NOMO-1 treated with DMSO at 0.1 percent for 48 hours (cell line): ENCODE results near the gene DAZL.
A peak's percentile ranks its signal among the peaks of the same experiment; 100 is the strongest.

Source experiments
- DNase-seq: peaks from one replicate; lab custom pipeline; 2025; ENCODE audit not compliant: unreplicated experiment; lab: John Stamatoyannopoulos, UW

The DAZL gene, protein sequence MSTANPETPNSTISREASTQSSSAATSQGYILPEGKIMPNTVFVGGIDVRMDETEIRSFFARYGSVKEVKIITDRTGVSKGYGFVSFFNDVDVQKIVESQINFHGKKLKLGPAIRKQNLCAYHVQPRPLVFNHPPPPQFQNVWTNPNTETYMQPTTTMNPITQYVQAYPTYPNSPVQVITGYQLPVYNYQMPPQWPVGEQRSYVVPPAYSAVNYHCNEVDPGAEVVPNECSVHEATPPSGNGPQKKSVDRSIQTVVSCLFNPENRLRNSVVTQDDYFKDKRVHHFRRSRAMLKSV

DNA sequence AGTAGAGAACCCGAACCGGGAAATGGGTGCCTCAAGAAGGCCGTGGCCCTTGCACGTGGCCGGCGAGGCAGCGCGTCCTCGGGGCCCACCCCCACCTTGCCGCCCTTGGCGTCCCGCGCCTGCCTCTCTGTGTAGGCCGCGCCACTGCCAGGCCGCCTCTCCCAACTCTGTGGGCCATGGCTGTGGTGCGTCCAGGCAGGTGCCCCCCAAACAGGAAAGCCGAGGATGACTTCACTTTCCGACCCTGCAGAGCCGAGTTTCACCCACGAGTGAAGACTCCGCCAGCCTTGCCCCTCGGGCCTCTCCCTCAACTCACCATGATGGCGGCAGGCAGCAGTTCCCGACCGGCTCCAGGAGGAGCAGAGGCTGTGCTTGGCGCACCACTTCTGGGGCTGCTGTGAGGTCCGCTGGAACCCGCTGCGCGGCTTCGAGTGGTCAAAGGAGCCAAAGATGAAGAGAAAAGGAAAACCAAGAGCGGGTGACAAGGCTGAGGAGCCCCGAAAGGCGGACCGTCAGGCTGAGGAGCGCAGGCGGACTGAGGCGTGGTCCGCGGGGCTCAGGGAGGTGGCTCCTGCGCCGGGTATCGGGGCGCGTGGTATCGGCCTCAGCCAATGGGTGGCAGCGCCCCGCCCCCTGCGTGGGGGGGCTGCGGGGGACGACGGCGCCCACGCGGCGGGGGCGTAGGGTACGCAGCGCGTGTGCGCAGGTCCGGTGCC, at the start of gene DAZL:
Gene DAZL, minus strand, starts transcription at position 537 of the 716 bp plus-strand sequence. Its CDS starts 218 bp downstream, at position 319.
- DNase-seq, result no peak

DNA sequence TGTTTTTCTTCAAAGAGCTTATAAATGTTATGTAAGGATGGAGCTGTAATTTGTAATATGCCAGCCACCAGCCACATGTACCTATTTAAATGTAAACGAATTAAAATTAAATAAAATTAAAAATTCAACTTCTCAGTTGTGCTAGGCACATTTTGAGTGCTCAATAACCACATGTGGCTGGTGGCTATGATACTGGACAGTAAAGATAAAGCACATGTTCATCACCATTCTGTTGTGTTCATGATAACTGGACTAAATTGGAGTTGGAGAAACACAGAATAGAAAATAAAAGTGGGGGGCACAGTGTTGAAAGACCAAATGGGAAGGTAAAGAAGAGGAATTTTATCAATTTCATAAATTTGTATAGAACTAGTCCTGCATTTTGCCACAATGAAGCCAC, 49.8 kb upstream of the DAZL start:
- DNase-seq, result no peak

DNA sequence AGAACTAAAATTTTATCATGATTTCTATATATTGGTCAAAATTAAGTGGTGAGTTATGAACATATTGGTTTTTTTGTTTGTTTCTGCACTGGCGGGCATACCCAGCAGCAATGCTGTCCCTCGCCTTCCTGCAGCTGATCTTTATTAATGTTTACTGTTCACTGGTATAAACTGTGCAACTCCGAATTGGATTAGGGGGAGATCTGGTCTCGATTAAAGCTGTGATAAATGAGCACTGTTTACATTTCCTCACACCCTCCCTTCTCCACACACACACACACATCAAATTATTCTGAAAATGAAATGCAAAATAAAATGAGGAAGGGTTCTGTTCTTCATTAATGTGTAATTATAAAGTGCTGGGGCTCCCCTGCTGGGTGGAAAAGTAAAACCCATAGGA, 48.5 kb upstream of the DAZL start:
- DNase-seq, result no peak

DNA sequence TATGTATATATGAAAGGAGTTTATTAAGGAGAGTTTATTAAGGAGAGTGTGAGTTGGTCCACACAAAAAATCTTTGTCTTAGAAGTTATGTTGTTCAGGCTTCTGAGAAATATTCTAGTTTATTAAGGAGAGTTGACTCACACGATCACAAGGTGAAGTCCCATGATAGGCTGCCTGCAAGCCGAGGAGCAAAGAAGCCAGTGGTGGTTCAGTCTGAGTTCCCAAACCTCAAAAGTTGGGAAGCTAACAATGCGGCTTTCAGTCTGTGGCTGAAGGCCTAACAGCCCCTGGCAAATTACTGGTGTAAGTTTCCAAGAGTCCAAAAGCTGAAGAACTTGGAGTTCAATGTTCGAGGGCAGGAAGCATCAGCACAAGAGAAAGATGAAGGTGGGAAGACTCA, 42.4 kb upstream of the DAZL start:
- DNase-seq, result no peak

DNA sequence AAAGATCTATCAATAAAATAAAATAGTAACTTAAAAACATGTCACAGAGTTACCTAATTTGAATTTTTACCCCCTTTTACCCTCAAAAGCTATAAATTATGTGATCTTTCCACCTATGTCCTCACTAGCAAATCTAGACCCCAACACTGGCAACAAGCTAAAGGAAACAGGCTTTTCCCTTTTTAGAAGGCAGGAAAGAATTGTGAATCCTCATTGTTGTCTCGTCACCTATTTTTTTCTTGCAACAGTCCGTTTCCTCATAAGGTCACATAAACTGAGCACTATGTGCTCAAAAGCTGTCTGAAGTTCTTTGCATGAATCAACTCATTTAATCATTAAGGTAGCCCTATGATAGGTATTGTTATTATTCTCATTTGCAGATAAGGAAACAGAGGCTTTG, 34.6 kb upstream of the DAZL start:
- no peak for DNase-seq

DNA sequence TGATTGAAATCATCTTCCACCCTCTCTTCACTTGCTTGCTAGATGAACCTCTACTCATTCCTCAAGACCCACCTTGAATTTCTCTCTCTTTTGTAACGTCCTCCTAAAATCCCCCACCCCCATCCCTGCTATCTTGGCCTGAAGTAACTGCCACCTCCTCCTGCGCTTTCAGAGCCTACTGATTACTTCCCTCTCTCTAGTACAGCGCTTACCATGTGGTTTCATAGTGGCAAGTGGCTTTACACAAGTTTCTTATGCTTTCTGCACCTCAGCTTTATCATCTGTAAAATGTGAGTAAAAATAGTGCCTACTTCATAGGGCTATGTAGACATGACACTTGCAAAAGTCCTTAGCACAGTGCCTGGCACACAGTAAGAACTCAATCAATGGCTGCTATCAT, 28.7 kb upstream of the DAZL start:
- DNase-seq, result peak; percentile 29

DNA sequence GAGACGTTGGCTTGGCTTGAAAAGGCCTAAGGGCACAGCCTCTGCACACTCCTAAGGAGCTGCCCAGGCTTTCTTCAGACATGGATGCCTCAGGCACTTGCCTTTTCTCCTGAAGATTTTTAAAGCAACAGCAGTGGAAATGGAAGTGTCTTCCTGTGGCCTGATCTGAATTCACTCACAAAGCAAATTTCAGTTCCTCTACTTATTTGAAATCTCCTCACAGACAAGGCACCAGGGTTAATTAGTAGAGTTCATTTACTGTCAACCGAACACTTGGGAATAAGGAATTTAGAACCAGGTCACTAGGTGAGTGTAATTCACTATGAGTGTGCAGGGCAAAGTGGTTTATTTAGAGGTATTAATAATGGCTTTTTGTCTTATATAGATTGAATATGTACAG, 27.2 kb upstream of the DAZL start:
- no peak for DNase-seq

DNA sequence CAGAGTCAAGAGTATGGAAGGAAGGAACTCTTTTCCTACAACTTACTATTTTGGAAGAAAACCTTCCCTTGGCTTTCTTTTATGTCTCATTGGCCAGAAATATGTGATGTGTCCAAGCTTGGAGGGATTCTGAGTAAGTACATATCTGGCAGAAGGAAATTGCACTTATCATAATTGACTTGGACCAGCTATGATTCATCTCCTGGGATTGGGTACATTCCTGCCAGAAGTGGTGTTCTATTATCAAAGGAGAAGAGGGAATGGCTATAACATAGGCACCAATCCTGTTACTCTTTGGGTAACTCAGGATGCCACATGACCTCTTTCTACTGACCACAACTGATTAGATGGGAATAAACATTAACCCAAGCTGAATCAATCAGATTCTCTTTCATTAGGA, 13.5 kb upstream of the DAZL start:
- no peak for DNase-seq

DNA sequence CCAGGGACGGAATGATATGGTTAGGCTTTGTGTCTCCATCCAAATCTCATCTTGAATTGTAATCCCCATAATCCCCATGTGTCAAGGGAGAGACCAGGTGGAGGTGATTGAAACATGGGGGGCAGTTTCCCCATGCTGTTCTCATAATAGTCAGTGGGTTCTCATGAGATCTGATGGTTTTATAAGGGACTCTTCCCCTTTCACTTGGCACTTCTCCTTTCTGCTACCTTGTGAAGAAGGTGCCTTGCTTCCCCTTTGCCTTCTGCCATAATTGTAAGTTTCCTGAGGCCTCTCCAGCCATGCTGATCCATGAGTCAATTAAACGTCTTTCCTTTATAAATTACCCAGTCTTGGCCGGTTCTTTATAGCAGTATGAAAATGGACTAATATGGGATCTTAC, 11.9 kb upstream of the DAZL start:
- peak; percentile 71 for DNase-seq

DNA sequence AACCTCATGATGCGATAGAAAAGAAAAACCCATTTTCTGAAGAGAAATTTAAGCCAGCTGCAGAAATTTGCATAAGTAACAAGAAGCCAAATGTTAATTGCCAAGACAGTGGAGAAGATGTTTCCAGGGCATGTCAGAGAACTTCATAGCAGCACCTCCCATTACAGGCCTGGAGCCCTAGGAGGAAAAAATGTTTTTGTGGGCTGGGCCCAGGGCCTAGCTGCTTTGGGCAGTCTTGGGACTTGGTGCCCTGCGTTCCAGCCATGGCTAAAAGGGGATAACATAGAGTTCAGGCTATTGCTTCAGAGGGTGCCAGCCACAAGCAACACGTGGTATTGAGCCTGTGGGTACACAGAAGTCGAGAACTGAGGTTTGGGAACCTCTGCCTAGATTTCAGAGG, 10.9 kb upstream of the DAZL start:
- no peak for DNase-seq

DNA sequence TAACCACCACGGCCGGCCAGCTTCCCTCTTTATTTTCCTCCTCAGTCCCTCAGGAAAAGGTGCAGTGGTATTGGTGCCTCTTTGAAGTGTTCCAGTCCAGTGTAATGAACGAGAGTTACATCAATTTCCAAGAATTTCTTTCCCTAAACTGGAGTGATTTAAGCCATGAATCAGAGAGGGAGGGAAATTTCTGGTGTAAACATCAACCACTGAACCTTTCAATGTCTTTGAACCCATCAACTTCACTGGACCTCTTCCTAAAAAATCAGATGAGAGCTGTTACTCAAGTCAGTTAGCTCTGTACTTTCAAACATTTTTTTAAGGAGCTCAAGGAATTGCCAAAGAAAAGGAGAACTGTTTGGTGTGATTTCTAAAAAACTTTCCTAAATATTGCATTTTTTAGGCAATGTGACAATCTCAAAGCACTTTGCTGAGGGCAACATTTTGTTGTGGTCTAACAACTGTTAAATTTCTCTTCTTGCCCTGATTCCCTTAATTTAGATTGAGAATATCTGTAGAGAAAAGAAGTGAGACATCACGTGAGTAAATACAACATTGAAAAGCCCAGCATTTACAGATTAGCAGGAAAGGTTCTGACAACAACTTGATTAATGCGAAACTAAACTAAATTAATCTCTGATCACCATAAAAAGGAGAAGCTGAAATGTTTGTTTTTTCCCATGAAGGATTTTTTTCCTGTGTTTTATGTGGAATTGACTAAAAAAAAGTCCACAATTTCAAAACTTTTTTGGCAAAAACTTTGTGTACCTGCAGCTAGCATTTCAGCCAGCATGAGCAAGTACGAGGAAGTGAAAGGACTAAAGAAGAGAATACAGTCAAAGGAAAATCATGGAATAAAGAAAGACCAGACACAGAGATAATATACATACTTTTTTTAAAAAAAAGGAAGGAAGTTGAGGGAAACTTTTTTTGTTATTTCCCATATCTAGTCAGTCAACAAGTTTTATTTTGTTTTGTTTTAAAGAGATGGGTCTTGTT, 9.1 kb upstream of the DAZL start:
- DNase-seq, result no peak

DNA sequence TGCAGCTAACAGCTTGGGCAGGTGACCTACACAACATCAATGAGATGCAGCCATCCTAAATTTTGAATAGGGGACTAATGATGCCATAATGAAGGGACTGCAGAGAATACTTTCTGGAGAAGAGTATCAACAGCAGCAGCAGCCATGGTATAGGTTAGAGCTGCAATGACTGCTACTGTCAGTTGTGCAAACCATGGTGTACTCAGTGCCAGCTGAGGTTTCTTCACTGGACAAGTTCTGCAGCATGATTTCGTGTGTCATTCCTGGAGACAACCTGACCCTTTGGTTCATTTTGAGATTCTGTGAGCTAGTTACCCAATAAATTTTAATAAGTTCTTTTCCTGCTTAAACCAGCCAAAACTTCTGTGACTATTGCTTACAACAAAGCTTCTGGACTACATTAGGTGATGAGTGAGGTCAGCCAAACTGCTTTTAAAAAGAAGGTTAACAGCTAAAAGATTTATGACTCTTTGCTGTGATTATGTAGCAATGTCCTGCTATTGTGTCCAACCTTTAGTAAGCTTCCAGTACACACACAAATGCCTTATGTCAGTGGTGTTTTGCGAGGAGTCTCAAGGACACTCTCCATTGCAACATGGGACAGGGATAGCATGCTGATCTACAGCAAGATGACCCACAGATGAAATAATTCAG, 4.8 kb upstream of the DAZL start:
- DNase-seq, result no peak

DNA sequence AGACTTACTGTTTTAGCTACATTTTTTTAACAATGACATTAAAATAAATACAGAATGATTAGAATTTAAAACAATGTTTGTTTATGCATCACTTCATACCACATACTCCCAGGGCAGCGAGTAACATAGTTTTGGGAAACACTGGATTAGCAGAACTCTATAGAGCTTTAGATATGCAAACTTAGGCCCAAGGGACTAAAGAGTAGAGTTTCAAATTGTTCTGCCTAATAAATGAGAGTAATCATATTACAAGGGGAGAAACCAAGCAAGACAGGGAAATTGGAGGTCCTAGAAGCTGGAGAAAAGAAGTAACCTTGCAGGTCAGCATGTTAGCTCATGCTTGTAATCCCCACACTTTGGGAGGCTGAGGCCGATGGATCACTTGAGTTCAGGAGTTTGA, 3.6 kb upstream of the DAZL start:
- no peak for DNase-seq

DNA sequence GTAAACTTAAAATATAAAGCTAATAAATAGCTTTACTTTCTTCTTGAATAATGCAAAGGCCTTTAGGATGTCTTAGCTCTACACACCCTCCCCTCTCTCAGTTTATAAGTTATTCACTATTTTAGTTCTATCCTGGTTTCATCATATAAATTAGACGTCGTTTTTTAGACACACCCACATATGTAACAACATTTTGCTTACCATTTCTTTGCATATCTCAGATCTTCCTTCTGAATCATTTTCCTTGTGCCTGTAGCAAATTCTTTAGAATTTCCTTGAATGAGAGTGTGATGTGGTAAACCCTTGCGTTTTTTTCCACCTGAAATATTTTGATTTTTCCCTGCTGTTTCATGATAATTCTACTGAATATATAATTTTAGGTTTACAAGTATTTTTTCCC, 2.5 kb upstream of the DAZL start:
- DNase-seq, result no peak

DNA sequence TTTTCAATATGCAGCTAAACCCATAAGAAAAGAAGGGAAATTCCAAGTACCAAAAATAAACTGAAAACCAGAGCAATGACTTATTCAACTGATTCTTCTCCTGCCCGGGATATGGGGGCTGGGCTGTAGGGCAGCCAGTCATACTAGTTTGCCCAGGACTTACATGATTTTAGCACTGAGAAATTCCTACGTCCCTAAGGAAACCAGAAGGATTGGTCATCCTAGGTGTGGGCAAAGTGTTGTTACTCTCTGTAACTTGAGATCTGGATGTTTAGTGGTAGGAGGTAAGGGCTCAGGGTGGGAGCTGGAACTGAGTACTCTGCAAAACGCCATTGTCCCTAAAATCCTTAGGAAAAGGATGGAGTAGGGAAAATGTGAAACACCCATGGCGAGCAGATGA, 1.2 kb upstream of the DAZL start:
- DNase-seq, result no peak

DNA sequence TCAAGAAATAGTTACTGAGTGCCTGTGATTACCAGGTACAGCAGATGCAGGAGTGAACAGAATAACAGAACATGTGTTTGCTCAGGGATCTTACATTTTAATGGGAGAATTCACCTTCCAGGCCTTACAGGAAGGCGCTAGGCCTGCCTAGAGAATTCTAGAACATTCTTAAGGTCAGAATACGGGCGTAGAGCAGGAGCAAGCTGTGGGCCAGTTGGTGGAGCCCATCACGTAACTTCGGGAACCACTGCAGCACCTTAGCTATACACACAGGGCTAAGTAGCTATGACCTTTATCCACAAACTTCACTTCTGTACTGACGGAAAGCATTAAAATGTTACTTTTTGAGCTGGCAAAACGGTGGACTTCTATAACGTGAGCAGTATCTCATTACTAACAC, 743 bp upstream of the DAZL start:
- no peak for DNase-seq

DNA sequence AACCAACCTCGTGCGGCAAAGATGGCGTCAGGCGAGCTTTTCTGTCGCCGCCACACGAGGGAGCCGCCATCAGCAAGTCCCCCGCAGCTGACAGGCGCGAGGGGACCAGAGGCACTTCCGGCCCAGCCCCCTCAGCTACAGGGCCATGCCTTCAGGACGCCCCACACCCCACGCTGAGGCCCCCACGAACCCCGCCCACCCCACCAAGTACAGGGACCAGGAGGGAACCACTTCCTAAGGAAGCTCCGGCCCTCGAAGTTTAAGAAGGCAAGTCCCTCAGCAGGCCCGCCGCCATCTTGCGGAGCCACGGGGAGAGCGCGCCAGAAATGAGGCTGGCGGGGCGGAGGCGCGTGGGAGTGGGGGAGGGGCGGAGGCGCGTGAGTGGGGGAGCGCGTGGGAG, 790 bp downstream of the DAZL start:
- no peak for DNase-seq

DNA sequence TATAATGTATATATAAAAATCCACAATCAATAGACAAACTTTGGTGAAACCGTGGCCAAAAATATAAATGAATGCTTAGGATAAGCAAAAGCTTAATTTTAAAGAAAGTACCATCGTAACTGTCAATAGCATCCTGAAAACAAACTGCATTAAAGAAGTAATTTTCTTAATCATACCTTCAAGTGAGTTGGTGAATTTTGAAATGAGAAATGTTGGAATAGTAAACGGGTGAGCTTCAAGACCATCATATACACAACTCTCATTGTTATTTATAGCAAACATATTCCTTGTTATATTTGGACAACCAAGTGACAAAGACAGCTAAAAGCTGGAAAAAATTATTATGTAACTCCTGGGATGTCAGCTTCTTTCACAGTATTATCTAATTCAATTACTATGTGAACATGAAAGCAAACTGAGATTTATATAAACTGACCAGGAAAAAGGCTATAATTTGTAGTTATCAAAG, 3.7 kb downstream of the DAZL start:
- no peak for DNase-seq

DNA sequence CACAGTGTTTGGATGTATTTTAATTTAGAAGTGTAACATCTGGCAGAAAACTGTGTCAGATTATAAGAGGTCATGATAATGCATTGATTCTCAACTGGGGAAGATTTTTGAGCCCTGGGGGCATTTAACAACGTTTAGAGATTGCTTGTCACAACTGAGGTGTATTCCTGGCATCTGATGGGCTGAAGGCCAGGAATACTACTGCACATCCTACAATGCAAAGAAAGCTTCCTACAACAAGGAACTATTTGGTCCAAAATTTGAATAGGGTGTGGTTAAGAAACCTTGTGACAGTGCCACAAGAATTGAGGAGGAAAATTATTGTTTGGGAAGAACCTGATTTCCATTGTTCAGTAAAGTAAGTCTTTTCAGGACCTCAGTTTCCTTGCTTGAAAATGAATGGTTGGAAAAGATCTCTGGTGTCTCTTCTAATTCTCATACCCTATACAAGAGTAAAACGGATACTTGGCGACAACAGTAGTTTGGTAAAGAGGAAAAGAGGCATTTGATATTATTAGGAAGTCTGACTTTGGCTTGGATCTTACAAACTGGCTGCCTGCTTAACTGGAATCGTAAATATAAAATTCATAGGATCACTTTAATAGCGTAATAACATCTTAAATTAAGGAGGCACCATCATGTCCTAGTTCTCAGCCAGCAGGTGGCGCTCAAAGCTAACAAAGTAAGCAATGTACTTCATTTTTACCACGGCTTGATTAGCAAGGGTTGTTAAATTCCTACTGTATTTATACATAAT, 4.3 kb downstream of the DAZL start:
- DNase-seq, result peak; percentile 56

DNA sequence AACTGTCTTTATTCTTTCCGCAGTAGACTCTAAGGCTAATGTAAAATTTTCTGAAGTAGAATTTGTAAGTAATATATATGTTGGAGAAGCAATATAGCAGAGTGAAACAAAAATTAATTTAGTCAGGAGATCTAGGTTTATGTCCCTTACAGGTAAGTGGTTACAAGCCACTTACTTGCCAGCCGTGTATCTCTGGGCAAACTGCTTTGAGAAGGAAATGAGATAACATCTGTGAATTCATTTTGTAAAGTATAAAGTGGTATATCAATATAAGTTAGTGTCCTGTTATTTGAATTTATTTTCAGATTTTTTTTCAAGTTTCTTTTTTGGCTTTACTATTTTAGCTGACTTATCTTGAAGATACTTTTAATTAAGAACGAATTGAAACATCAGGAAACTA, 5.5 kb downstream of the DAZL start:
- no peak for DNase-seq
